HEK293 (cell line): Measurements from ENCODE around the gene CD83.

Experiments used
- CTCF ChIA-PET: fragments of 350-600 bp; formaldehyde crosslinking; extraction: SDS; loops from one replicate; lab custom pipeline; 2021; ENCODE audit warnings: antibody characterized with exemption; lab: Yijun Ruan, JAX
- POLR2A ChIA-PET: fragments of 300-600 bp; formaldehyde crosslinking; extraction: SDS; loops from one replicate; lab custom pipeline; 2020; ENCODE audit warnings: antibody characterized with exemption, inconsistent platforms; lab: Yijun Ruan, JAX
- H3K27ac ChIP-seq: fragments of 200-500 bp; sonication (Bioruptor generic); 2 replicates; pipeline ENCODE4 v1.5.1; 2014; ENCODE audit warnings: low read depth, low read length, control low read depth, inconsistent platforms; ENCODE audit errors: extremely low read depth
- H3K36me3 ChIP-seq, 2 experiments: fragments of 200-500 bp in 1 of 2; sonication (Bioruptor generic) in 1 of 2; 1 replicate in 1 of 2; 2 replicates in 1 of 2; pipeline ENCODE4 v1.5.1; 2014 to 2017; ENCODE audit warnings: inconsistent platforms in 2 of 2, low read length in 2 of 2; ENCODE audit not compliant: control insufficient read depth in 2 of 2, insufficient read depth in 1 of 2
- H3K4me1 ChIP-seq: fragments of 200-500 bp; sonication (Bioruptor generic); 2 replicates; pipeline ENCODE4 v1.5.1; 2014; ENCODE audit warnings: mild to moderate bottlenecking, low read length, inconsistent platforms; ENCODE audit not compliant: control insufficient read depth, insufficient read depth
- H3K4me3 ChIP-seq: 2 replicates; pipeline ENCODE4 v1.5.1; 2011; ENCODE audit warnings: low read depth, mild to moderate bottlenecking, control low read depth, low read length, moderate library complexity
- H3K9me3 ChIP-seq: fragments of 200-500 bp; sonication (Bioruptor generic); 2 replicates; pipeline ENCODE4 v1.5.1; 2014; ENCODE audit warnings: low read depth, low read length, inconsistent platforms; ENCODE audit not compliant: control insufficient read depth, insufficient read depth
- HOXC10 ChIP-seq: sonication (generic); formaldehyde crosslinking; IDR thresholded peaks from 2 replicates; pipeline ENCODE4 v1.8.1; 2023; ENCODE audit warnings: mild to moderate bottlenecking, missing genetic modification reagents
- PRDM1 ChIP-seq: fragments of 450-650 bp; formaldehyde crosslinking; IDR thresholded peaks from 2 replicates; pipeline ENCODE4; 2016; ENCODE audit warnings: missing biosample characterization, missing genetic modification characterization
- SP7 ChIP-seq: fragments of 450-650 bp; formaldehyde crosslinking; IDR thresholded peaks from 2 replicates; pipeline ENCODE4 v1.5.1; 2016; ENCODE audit warnings: missing biosample characterization, missing genetic modification characterization
- ZBTB20 ChIP-seq: fragments of 450-650 bp; formaldehyde crosslinking; IDR thresholded peaks from 2 replicates; pipeline ENCODE4 v1.5.1; 2016; ENCODE audit warnings: missing biosample characterization, missing genetic modification characterization
- ZNF132 ChIP-seq: fragments of 450-650 bp; formaldehyde crosslinking; IDR thresholded peaks from 2 replicates; pipeline ENCODE4 v1.5.1; 2017; ENCODE audit warnings: missing biosample characterization, missing genetic modification characterization, borderline replicate concordance
- ZNF133 ChIP-seq: fragments of 450-650 bp; formaldehyde crosslinking; IDR thresholded peaks from 2 replicates; pipeline ENCODE4 v1.5.1; 2016; ENCODE audit warnings: missing biosample characterization, missing genetic modification characterization
- ZNF138 ChIP-seq: fragments of 450-650 bp; formaldehyde crosslinking; IDR thresholded peaks from 2 replicates; pipeline ENCODE4 v1.5.1; 2016; ENCODE audit warnings: missing biosample characterization, missing genetic modification characterization, borderline replicate concordance
- ZNF211 ChIP-seq: fragments of 450-650 bp; formaldehyde crosslinking; IDR thresholded peaks from 2 replicates; pipeline ENCODE4 v1.5.1; 2016; ENCODE audit warnings: low read depth, missing biosample characterization, missing genetic modification characterization
- ZNF223 ChIP-seq: fragments of 450-650 bp; formaldehyde crosslinking; IDR thresholded peaks from 2 replicates; pipeline ENCODE4 v1.5.1; 2016; ENCODE audit warnings: missing biosample characterization, missing genetic modification characterization
- ZNF335 ChIP-seq: fragments of 450-650 bp; formaldehyde crosslinking; conservative IDR thresholded peaks from 2 replicates; pipeline ENCODE4 v1.5.1; 2016; ENCODE audit warnings: missing biosample characterization, missing genetic modification characterization
- ZNF416 ChIP-seq: fragments of 450-650 bp; formaldehyde crosslinking; IDR thresholded peaks from 2 replicates; pipeline ENCODE4 v1.5.1; 2016; ENCODE audit warnings: missing biosample characterization, missing genetic modification characterization
- ZNF48 ChIP-seq: fragments of 450-650 bp; formaldehyde crosslinking; IDR thresholded peaks from 2 replicates; pipeline ENCODE4 v1.5.1; 2016; ENCODE audit warnings: missing biosample characterization, missing genetic modification characterization
- ZNF501 ChIP-seq: fragments of 450-650 bp; formaldehyde crosslinking; IDR thresholded peaks from 2 replicates; pipeline ENCODE4 v1.5.1; 2016; ENCODE audit warnings: missing biosample characterization, missing genetic modification characterization
- ZNF549 ChIP-seq: fragments of 450-650 bp; IDR thresholded peaks from 2 replicates; pipeline ENCODE4 v1.5.1; 2018; ENCODE audit warnings: missing biosample characterization, missing genetic modification characterization, mild to moderate bottlenecking, inconsistent platforms, moderate library complexity
- ZNF585B ChIP-seq: fragments of 450-650 bp; formaldehyde crosslinking; IDR thresholded peaks from 2 replicates; pipeline ENCODE4 v1.5.1; 2016; ENCODE audit warnings: missing biosample characterization, missing genetic modification characterization
- ZNF596 ChIP-seq: fragments of 450-650 bp; IDR thresholded peaks from 2 replicates; pipeline ENCODE4 v1.5.0; 2018; ENCODE audit warnings: missing biosample characterization, mild to moderate bottlenecking, missing genetic modification characterization, moderate library complexity
- ZXDB ChIP-seq: fragments of 450-650 bp; formaldehyde crosslinking; IDR thresholded peaks from 2 replicates; pipeline ENCODE4 v1.5.1; 2016; ENCODE audit warnings: missing biosample characterization, missing genetic modification characterization
- TF ChIP-seq, protein P1 (sequence below): fragments of 450-650 bp; formaldehyde crosslinking; IDR thresholded peaks from 2 replicates; pipeline ENCODE4 v1.5.1; 2016; ENCODE audit warnings: missing biosample characterization, missing genetic modification characterization
- TF ChIP-seq, protein P2 (sequence below): fragments of 450-650 bp; formaldehyde crosslinking; IDR thresholded peaks from 2 replicates; pipeline ENCODE4 v1.5.1; 2016; ENCODE audit warnings: missing biosample characterization, missing genetic modification characterization
- TF ChIP-seq, protein P3 (sequence below): fragments of 450-650 bp; formaldehyde crosslinking; IDR thresholded peaks from 2 replicates; pipeline ENCODE4 v1.5.1; 2016; ENCODE audit warnings: missing biosample characterization, missing genetic modification characterization, borderline replicate concordance
- TF ChIP-seq, protein P4 (sequence below): fragments of 450-650 bp; formaldehyde crosslinking; IDR thresholded peaks from 2 replicates; pipeline ENCODE4 v1.5.1; 2016; ENCODE audit warnings: missing biosample characterization, missing genetic modification characterization
- TF ChIP-seq, protein P5 (sequence below): fragments of 450-650 bp; formaldehyde crosslinking; IDR thresholded peaks from 2 replicates; pipeline ENCODE4 v1.5.1; 2016; ENCODE audit warnings: missing biosample characterization, missing genetic modification characterization

Gene CD83

DNA sequence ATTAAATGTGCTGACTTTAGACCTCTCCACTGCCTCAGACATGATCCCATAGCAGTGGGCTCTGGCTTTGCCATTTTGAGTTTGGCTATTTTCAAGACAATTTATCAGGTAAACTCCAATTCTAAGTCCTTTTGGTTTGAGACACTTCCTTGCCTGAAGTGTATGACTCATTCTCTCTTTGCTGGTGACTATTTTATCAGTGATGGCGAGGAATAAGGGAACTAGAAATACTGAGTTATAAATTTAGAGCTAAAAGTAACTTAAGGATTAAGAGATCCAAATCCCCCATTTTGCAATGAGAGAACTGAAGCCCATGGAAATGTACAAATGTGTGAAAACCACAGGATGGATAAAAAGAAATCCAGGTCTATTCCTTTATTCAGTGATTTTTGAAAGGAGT is 30.9 kb upstream of the CD83 start:
- CTCF ChIA-PET = interaction anchor here (1.9 to 2.6 kb wide), 2 partner anchors 20 to 40 kb away, joined by 4 to 15 read pairs; no protein-coding TSS in a partner anchor
- H3K4me3 ChIP-seq = no peak overlapping the region
- no peak overlapping the region for H3K27ac ChIP-seq
- H3K36me3 ChIP-seq = no peaks in the 10 kb centered on the region
- H3K9me3 ChIP-seq = no peaks in the 10 kb centered on the region
- POLR2A ChIA-PET = no interaction called here
- H3K4me1 ChIP-seq = no peaks in the 10 kb centered on the region
- TF ChIP-seq ZNF335 (tag by site-specific recombination) (peak; percentile 49), ZNF223 (tag by site-specific recombination) (no peak)

DNA sequence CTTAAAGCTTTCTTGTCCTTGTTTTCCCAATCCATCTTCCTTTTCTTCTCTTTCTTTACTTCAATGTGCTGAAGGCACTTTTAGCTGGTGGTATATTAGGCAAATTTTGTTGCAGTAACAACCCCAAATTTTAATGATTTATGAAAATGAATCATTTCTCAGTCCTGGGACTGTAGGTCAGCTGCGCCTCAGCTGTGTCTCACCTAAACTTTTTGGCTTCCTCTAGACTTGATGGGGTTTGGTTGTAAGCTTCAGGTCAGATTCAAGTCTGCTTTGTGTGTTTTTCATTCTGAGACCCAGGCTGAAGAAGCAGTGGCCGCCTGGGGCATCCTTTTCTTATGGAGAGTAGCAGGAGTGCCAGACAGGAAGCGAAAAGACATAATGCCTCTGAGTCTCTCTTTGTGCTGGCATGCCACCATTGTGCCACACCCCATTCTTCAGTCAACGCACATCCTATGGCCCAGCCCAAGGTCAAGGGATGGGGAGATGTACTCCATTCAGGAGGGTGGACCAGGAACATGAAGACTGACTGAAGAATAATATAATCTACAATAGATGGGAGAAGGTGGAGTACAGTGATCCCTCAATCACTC is 28.9 kb upstream of the CD83 start:
- Histone ChIP-seq H3K9me3 (no peaks in the 10 kb centered on the region), H3K27ac (no peak overlapping the region), H3K36me3 (no peaks in the 10 kb centered on the region), H3K4me1 (no peaks in the 10 kb centered on the region), H3K4me3 (no peak overlapping the region)
- ChIA-PET CTCF (interaction anchor here (1.9 to 2.6 kb wide), 2 partner anchors 22 to 42 kb away, joined by 4 to 15 read pairs; no protein-coding TSS in a partner anchor), POLR2A (no interaction called here)
- no peak for TF ChIP-seq ZNF501 (tag by site-specific recombination)
- TF ChIP-seq, protein P1, sequence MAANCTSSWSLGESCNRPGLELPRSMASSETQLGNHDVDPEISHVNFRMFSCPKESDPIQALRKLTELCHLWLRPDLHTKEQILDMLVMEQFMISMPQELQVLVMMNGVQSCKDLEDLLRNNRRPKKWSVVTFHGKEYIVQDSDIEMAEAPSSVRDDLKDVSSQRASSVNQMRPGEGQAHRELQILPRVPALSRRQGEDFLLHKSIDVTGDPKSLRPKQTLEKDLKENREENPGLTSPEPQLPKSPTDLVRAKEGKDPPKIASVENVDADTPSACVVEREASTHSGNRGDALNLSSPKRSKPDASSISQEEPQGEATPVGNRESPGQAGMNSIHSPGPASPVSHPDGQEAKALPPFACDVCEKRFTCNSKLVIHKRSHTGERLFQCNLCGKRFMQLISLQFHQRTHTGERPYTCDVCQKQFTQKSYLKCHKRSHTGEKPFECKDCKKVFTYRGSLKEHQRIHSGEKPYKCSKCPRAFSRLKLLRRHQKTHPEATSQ (tag by site-specific recombination) = no peak
- TF ChIP-seq ZNF585B (tag by site-specific recombination) = no peak
- no peak for TF ChIP-seq ZNF211 (tag by site-specific recombination)
- TF ChIP-seq PRDM1 (tag by site-specific recombination) = no peak
- TF ChIP-seq HOXC10 (CRISPR knock-in tag) = no peak
- TF ChIP-seq ZXDB (tag by site-specific recombination) = no peak
- no peak for TF ChIP-seq ZNF48 (tag by site-specific recombination)
- no peak for TF ChIP-seq ZNF596 (tag by site-specific recombination)
- TF ChIP-seq, protein P2, sequence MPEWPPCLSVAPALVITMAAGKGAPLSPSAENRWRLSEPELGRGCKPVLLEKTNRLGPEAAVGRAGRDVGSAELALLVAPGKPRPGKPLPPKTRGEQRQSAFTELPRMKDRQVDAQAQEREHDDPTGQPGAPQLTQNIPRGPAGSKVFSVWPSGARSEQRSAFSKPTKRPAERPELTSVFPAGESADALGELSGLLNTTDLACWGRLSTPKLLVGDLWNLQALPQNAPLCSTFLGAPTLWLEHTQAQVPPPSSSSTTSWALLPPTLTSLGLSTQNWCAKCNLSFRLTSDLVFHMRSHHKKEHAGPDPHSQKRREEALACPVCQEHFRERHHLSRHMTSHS (tag by site-specific recombination) = no peak
- TF ChIP-seq ZNF416 = no peak
- TF ChIP-seq SP7 (tag by site-specific recombination) = no peak
- TF ChIP-seq ZNF138 (tag by site-specific recombination) = no peak

DNA sequence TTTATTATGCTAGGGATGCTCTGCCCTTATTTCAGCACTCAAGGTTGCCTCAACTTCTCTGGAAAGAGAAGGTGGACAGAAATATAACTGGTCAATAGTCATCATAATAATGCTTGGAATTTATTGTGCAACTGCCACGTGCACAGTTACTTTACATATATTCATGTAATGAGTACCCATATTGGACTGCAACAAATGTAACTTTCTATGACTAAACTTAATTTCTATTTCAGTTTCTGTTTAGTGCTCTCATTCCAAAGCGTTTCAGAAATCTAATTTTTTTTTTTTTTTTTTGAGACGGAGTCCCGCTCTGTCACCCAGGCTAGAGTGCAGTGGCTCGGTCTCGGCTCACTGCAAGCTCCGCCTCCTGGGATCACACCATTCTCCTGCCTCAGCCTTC is 28.3 kb upstream of the CD83 start:
- POLR2A ChIA-PET = no interaction called here
- TF ChIP-seq, protein P3, sequence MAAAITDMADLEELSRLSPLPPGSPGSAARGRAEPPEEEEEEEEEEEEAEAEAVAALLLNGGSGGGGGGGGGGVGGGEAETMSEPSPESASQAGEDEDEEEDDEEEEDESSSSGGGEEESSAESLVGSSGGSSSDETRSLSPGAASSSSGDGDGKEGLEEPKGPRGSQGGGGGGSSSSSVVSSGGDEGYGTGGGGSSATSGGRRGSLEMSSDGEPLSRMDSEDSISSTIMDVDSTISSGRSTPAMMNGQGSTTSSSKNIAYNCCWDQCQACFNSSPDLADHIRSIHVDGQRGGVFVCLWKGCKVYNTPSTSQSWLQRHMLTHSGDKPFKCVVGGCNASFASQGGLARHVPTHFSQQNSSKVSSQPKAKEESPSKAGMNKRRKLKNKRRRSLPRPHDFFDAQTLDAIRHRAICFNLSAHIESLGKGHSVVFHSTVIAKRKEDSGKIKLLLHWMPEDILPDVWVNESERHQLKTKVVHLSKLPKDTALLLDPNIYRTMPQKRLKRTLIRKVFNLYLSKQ = no peak
- TF ChIP-seq ZNF549 (tag by site-specific recombination) (no peak), ZBTB20 (tag by site-specific recombination) (no peak), ZNF132 (tag by site-specific recombination) (no peak), ZNF133 (tag by site-specific recombination) (no peak)
- TF ChIP-seq, protein P4, sequence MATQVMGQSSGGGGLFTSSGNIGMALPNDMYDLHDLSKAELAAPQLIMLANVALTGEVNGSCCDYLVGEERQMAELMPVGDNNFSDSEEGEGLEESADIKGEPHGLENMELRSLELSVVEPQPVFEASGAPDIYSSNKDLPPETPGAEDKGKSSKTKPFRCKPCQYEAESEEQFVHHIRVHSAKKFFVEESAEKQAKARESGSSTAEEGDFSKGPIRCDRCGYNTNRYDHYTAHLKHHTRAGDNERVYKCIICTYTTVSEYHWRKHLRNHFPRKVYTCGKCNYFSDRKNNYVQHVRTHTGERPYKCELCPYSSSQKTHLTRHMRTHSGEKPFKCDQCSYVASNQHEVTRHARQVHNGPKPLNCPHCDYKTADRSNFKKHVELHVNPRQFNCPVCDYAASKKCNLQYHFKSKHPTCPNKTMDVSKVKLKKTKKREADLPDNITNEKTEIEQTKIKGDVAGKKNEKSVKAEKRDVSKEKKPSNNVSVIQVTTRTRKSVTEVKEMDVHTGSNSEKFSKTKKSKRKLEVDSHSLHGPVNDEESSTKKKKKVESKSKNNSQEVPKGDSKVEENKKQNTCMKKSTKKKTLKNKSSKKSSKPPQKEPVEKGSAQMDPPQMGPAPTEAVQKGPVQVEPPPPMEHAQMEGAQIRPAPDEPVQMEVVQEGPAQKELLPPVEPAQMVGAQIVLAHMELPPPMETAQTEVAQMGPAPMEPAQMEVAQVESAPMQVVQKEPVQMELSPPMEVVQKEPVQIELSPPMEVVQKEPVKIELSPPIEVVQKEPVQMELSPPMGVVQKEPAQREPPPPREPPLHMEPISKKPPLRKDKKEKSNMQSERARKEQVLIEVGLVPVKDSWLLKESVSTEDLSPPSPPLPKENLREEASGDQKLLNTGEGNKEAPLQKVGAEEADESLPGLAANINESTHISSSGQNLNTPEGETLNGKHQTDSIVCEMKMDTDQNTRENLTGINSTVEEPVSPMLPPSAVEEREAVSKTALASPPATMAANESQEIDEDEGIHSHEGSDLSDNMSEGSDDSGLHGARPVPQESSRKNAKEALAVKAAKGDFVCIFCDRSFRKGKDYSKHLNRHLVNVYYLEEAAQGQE (tag by site-specific recombination) = no peak
- TF ChIP-seq, protein P5, sequence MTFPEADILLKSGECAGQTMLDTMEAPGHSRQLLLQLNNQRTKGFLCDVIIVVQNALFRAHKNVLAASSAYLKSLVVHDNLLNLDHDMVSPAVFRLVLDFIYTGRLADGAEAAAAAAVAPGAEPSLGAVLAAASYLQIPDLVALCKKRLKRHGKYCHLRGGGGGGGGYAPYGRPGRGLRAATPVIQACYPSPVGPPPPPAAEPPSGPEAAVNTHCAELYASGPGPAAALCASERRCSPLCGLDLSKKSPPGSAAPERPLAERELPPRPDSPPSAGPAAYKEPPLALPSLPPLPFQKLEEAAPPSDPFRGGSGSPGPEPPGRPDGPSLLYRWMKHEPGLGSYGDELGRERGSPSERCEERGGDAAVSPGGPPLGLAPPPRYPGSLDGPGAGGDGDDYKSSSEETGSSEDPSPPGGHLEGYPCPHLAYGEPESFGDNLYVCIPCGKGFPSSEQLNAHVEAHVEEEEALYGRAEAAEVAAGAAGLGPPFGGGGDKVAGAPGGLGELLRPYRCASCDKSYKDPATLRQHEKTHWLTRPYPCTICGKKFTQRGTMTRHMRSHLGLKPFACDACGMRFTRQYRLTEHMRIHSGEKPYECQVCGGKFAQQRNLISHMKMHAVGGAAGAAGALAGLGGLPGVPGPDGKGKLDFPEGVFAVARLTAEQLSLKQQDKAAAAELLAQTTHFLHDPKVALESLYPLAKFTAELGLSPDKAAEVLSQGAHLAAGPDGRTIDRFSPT (tag by site-specific recombination) = no peak
- Histone ChIP-seq H3K36me3 (no peaks in the 10 kb centered on the region), H3K9me3 (no peaks in the 10 kb centered on the region), H3K27ac (no peak overlapping the region), H3K4me1 (no peaks in the 10 kb centered on the region), H3K4me3 (no peak overlapping the region)
- CTCF ChIA-PET = no interaction called here
